HL-60/S4 (cell line): ENCODE results near the gene CDH4.
"Not testable (repeated sequence)": the region's sequence is repeated elsewhere in the genome, so short reads cannot be mapped to it uniquely, and the experiment has no call there.

Experiments used
- in situ Hi-C: fragments of 300-500 bp; cut with MboI; formaldehyde crosslinking; loops from 2 replicates; pipeline ENCODE4 v1.14.3; 2022; ENCODE audit warnings: low sequenced_read_pairs

Gene CDH4

DNA sequence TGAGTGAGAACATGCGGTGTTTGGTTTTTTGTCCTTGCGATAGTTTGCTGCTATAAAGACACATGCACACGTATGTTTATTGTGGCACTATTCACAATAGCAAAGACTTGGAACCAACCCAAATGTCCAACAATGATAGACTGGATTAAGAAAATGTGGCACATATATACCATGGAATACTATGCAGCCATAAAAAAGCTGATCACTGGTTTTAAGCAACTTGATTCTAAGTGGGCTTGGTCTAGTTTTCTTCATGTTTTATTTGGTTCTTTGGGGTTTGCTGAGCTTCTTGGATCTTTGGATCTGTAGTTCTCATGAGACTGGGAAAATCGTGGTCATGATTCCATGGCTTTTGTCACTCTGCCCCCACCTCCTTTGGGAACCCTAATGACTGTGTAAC, 227.4 kb downstream of the CDH4 start:
- in situ Hi-C loops, result not testable (repeated sequence)

DNA sequence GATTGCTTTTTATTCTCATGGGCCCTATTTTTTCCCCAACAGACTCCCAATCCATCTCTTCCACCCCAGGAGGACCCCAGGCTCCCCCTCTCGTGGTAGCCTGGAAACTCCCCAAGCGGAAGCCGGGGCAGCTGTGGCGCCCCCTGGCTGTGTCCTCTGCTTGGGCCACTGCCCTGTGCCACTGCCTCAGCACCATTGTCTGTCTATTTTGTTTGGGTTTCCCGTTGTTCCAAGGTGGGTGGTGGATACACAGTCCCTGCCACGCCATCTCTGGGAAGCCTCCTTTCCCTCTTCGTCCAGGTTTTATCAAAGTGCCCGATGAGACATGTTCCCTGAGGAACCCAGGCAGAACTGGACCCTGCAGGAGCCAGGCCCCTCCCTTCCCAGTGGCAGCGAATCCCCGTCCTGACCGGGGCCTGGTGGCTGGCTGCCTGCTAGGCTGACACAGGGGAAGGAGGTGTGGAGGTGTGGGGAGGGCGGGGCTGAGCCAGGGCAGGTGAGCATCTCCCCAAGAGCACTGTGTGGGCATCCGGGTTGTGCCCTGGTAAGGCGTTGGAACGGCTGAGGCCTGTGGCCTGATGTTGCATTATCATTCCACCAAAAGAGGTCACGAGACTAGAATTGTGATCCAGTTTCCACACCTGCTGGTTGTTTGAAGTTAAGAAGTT, 228.2 kb downstream of the CDH4 start:
- in situ Hi-C loops, result no loop called here

DNA sequence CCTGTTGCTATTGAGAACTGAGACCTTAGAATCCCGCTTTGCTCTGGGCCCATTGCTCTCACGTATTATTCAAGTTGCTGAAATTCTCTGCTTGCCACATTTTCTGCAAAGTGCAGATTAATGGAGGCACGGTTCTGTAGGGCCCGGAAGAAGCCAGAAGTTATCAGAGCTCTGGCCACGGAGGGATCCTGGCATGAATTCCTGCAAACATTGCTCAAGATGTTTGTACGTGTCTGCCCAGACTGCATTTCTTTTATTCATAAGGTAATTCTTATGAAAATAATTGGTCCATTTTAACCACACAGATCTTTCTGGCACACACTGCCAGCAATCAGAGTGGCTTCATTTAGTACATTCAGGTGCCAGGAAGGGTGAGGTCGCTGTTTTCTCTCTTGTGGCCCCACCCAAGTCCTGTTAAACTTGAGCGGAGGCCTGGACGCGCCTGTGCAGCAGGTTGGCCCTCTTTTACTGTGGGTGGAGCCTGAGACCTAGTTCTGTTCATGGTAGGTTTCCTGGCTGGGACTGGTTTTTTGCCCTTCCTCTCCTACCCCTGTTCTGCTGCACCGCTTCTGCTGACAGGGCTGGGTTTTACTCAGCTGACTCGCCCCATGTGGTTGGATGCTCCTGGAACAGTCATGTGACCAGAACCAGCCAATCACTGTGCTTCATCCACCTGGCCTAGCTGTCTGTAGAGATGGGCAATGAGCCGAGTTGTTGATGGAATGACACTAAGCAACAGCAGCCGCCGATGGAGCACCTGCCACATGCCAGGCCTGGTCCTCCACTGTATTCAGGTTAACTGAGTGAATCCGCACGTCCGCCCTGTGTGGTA, 230.2 kb downstream of the CDH4 start:
- in situ Hi-C loops, result no loop called here

DNA sequence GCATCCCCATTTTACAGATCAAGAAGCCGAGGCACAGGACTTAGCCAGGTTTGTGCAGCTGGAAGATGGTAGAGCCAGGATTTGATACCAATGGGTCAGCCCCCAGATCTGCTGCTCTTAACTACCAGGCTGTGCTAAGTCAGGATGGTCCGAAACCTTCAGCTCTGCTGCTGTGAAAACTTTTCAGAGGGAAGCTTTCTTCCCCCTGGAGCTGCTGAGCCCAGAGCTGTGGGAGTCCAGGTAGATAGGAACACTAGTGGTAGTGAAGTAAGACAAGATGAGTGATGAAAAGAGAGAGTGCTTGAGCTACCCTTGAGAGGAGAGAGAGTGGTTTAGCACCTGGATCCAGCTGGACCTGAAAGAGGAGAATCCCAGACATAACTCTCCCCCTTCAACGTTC, 230.8 kb downstream of the CDH4 start:
- in situ Hi-C loops, result no loop called here

DNA sequence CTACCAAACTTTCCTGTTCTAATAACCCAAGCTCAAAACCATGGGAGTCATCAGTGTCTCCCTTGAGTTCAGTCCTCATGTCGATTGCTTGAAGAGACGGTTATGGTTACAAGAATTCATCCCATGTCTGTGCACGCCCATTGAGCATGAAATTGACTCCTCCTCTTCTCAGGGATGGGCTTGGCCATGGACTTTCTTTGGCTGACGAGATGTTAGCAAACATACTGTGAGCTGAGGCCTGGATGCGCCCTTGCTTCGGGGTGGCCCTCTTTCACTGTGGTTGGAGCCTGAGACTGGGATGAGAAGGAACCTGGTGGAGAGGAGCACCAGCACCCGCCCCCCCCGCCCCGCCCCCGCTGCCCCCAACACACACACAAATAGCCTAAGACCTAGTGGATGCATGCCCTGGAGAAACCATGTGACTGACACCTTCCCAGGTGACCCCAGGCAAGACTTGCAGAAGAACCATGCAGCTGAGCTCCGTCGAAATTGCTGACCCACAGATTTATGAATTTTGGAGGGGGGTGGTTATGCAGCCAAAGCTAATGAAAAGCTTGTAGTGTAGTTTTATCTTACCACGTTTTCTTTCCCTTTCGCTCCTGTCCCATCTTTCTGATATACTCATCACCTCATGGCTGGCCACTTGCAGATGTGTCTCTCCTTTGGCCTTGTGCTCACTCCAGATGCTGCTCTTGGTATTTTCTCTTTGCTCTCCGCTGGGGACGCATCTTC, 231.4 kb downstream of the CDH4 start:
- in situ Hi-C loops, result no loop called here

DNA sequence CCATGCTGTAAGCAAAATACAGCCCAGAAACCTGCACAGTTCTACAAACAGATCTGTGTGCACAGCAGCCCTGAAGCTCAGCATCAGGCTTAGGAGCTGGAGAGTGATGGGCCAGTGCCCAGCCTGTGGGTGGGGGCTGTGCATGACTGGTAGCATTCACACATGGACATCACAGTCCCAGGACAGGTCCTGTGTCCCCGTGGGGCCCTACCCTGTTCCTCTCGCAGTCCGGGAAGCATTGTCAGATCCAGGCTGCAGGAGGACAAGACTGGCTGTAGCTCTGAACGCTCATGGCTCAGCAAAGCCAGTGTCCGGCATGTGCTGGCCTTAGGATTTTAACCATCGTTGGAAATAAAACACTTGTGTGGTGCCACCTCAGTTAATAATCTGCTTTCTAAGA, 234.1 kb downstream of the CDH4 start:
- in situ Hi-C loops, result no loop called here

DNA sequence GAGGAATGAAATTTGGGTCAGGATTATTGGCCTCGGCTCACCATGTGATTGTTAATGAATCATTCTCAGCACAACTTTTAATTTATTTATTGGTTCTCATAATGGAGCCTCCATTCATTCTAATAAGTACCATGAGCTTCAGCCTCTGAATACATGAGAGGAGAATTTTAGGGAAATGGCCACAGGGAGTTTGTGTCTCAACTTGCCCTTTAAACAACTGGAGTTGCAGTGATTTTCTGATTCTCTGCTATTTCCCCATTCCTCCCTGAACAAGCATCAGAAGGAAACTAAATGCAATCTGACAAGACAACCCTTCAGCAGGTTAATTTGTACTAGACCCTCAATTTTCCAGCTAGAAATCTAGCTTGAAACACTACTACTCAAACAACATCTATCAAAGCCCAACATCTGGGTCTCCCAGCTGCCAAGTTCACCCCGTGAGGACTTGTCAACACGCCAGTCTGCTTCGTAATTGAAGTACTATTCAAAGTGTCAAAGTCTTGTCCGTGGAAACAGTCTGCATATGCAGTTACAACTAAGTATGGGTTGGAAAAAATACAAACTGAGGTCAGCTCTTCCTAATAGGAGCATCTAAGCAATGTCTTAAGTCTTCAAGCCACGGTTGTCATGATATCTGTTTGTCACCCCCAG, 235.4 kb downstream of the CDH4 start:
- in situ Hi-C loops, result no loop called here

DNA sequence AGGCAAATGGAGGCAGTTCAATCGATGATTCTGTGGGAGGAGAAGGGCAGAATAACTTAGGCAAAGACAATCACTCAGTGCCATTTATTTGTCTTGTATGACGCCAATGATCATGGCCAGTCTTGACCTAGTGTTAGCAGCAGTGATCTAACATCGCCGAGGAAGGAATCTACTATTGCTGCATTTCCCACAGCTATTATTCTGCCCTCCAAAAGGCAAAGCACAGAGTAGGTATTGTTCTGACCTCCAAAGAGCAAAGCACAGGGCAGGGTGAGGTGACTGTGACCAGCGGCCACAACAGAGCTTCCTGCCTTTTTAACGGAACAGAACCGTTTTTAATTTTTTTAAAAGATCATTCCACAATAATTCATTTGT, 235.9 kb downstream of the CDH4 start:
- in situ Hi-C loops, result no loop called here

DNA sequence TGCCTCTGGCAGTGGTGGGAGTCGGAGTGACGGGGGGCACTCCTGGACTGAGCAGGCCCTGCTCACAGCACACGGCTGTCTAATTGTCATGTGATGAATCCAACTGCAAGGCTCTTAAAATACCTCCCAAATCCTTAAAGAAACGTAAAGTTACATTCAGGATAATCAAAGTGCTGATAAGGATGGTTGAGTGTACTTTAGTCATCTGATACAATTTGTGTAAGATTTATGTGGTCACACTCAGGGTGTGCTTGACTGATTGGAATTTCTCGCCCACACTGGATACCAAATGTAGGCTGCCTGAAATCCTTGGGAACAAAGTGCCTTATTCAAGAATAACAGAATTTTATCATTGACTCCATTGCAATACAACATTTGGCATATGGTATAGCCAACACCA, 238.7 kb downstream of the CDH4 start:
- in situ Hi-C loops, result no loop called here

DNA sequence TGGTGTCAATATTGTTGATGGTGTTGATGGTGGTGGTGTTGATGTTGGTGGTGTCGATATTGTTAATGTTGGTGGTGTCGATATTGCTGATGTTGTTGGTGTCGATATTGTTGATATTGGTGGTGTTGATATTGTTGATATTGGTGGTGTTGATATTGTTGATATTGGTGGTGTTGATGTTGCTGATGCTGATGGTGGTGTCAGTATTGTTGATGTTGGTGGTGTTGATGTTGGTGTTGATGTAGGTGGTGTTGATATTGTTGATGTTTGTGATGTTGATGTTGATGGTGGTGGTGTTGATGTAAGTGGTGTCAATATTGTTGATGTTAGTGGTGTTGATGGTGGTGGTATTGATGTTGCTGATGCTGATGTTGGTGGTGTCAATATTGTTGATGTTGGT, 240.0 kb downstream of the CDH4 start:
- in situ Hi-C loops, result no loop called here

DNA sequence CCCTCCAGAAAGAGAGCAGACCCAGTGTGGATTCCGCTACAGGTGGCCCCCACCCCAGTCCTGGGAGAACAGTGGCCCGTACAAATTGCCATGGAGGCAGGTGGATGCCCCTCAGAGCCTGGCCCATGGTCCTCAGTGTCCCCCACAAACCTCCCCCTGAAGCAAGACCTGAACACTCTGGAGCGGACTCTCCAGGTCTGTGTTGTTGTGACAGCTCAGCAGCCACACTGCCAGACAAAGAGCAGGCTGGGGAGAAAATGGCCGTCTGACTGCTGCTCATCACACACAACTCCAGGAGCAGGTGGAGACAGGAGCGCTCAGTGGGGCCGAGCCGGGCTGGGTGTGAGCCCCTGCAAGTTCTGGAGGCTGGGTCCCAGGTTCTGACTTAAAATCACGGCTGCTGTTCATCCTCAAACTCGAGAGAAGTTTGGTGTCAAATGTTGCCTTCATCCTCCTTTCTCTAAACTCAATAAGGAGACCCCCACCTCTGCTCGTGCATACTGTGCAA, 241.8 kb downstream of the CDH4 start:
- in situ Hi-C loops, result no loop called here

DNA sequence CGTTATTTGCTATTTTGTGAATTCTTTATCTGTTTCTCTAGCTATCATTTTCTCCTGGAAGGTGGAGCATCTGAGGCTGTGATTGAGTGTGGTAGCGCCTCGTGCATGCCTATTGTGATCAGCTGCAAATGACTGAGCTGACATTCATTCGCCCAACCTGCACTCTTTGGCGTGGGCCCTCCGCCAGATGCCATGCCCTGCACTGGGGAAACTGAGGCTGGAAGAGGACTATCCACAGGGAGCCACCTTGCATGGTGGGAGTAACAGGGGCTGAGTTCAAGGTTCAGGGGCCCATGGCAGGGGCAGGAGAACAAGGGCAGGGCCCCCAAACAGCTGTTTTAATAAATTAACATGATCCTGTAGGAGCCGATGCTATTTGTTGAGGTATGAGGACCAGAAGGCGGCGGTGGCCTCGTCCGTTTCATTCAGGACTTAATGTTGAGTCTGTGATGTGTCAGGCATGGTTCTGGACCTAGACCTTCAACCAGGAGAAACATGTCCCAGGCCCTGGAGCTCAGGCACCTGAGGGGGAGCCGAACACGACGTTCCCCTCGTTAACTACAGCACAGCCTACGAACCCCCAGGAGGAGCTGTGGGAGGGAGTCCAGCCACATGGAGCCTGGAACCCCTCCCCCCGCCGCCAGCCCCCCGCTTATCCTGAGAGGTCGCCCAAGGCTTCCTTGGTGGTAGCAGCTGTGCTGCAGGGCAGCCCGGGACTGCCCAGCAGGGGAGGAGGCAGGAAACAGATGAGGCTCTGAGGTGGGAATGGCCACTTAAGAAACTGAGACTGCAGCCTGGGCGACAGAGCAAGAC, 242.9 kb downstream of the CDH4 start:
- in situ Hi-C loops, result no loop called here

DNA sequence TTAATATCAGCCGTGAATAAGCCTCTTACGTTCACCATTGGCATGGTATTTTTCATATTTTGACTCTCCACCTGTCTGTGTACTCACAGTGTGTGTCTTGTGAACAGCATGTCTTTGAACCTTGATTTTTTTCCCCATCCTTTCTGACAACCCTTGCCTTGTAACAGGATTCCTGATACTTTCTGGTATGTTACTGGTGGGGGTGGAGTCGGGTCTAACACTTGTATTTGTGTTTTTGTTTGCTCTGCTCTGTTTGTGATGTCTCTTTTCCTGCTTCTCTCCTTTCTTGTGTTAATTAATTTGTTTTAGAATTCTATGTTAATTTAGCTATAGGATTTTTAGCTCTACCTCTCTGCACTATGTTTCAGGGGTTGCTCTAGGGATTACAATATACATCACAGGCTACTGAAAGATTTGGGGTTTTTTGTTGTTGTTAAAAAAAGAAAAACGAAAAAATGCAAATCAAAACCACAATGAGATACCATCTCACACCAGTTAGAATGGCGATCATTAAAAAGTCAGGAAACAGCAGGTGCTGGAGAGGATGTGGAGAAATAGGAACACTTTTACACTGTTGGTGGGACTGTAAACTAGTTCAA, 245.1 kb downstream of the CDH4 start:
- in situ Hi-C loops, result no loop called here

DNA sequence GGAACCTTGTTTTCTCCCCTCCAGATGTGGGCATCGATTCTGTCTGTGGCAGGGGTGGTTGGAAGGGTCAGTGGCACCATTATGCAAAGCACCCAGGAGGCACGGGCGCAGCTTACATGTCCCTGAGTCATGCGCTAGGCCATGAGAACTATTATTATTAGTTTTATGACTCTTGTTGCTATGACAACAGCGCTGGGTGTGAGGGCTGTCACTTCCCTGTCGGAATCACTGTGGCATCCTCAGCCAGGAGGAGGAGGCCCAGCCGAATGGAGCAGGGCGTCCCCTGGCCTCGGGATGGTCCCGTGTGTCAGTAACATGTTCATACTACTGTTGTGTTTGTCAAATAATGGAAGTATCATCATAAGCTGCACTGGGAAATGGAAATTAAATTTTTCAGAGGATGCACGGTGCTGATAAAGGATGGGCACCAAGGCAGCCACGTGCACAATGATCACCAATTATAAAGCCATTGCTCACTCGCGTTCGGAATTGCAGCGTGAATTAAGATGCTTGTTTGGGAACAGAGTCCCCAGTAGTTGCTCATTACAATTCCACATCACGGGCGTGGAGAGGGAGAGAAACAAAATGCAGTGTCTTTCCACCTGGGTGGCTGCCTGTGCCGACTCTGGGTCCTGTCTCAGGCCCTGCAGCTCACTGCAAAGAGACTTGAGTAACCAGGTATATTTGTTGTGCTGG, 247.9 kb downstream of the CDH4 start:
- in situ Hi-C loops, result no loop called here

DNA sequence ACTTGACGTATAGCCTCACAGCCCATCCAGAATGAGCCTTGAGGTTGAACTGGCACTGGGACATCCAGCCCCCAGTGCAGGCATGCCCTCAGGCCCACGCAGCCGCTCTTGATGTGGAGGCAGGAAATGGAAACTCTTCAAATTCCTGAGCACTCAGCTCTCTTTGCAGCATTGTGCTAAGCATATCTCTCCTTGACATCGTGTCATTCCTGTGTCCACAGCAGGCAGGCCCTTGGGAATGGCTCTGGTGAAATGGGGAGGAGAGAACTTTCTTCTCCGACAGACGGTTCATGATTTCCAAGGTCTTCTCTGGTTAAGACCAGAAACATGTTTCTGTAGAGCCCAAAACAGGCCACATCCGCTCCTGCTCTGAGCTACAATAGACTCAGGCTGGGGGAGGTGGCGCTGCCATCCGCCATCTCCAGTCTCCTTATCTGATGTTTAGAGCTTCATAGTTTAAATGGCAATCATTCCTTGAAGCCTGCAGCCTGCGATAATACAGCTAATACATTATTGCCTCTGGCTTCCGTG, 248.8 kb downstream of the CDH4 start:
- in situ Hi-C loops, result no loop called here

DNA sequence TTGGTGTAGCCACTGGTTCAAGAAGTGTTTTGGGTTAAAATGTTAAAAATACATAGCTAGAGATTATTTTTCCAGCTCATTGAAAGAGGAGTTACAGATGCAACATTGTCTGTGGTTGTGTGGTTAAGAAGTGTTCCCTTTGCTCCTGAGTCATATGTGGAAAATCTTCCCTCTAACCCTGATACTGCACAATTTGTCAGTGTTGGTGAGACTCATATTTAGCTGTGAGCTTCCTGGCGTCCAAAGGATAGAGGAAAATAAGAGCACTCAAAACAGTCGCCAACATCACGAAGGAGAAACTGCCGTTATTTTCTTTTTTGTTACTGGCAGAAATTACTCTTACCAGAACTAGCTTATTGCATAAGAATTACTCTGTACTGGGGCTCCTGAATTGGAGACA, 250.4 kb downstream of the CDH4 start:
- in situ Hi-C loops, result no loop called here

DNA sequence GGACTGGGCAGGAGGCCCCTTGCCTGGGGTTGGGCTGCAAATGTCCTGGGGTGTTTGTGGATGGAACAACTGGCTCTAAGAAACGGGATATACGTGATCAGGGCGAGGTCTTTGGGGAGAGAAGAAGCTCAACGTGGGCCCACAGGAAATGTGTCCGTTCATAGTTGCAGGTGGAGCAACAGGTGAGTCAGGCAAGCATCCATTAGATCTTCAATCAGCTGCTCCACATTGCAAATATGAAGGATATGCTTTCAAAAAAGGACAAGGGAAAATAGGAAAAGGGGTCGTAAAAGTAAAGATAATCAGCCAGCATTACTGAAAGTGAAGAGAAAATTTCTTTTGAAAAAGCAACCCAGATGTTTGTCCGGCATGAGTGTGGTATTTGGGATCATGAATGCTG, 251.0 kb downstream of the CDH4 start:
- in situ Hi-C loops, result no loop called here

DNA sequence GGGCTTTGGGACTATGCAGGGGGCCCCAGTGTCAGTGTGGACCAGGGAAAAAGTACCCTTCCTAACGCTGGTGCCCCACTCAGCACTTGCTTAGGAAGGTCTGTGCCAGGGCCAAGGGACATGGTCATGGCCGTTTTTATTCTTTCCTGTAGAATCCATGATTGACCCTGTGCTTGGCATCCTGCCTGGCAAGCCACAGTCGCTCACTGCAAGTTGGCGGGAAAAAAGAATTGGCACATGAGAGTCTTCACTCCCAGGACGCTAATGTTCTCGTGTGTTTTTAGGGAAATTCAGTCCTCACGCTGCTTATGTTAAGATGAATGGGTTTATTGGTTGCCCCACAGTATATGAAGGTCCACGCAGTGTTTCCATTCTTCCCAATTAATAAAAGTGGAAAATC, 253.4 kb downstream of the CDH4 start:
- in situ Hi-C loops, result no loop called here

DNA sequence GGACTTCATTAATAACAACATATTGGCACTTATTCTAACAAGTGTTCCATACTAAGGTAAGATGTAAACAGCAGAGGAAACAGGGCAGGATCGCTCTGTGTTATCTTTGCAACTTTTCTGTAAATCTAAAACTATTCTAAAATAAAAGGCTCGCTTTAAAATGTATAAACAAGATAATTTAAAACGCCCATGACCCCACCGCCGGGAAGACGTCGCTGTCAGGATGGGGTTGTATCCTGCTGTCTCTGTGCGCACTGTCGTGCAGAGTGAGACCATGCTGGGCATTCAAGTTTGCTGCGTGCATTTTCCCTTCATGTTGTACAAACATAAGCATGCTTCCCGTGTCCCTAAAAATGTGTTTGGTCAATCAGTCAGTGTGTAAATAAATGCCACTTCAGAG, 255.7 kb downstream of the CDH4 start:
- in situ Hi-C loops, result no loop called here
